ENCODE results near the gene CDC42BPG.

The CDC42BPG gene

GRCh38 chr11:64789331-64790204, 54.9 kb downstream of the CDC42BPG start:
- no peak for DNase-seq (ENCODE audit: low read depth in 2 of 2)

GRCh38 chr11:64788321-64789215, 55.9 kb downstream of the CDC42BPG start:
- DNase-seq (ENCODE audit: low read depth in 2 of 2): no peak

- DNase-seq (ENCODE audit: low read depth in 2 of 2): no peak
Measured at GRCh38 chr11:64787526-64788320, 56.7 kb downstream of the CDC42BPG start.

GRCh38 chr11:64786308-64786707, 58.1 kb downstream of the CDC42BPG start:
- DNase-seq (ENCODE audit: low read depth in 2 of 2): no peak

- no peak for DNase-seq (ENCODE audit: low read depth in 2 of 2)
Measured at GRCh38 chr11:64784813-64785581, 59.5 kb downstream of the CDC42BPG start.

GRCh38 chr11:64778473-64779298, 65.8 kb downstream of the CDC42BPG start, which contains the start of gene SF1:
Gene SF1 (minus strand): TSS chr11:64778542. CDS start chr11:64778392, 150 bp downstream.
- peak; percentile 98 to 99 for DNase-seq (ENCODE audit: low read depth in 2 of 2)

GRCh38 chr11:64778223-64778472, 66.3 kb downstream of the CDC42BPG start:
- no peak for DNase-seq (ENCODE audit: low read depth in 2 of 2)

GRCh38 chr11:64777449-64778222, 66.8 kb downstream of the CDC42BPG start:
- DNase-seq (ENCODE audit: low read depth in 2 of 2): peak; percentile 68 to 74

- DNase-seq (ENCODE audit: low read depth in 2 of 2): no peak
Measured at GRCh38 chr11:64776875-64777274, 67.6 kb downstream of the CDC42BPG start.

GRCh38 chr11:64776425-64776824, 68.0 kb downstream of the CDC42BPG start:
- no peak for DNase-seq (ENCODE audit: low read depth in 2 of 2)

- DNase-seq (ENCODE audit: low read depth in 2 of 2): no peak
Measured at GRCh38 chr11:64774144-64774543, 70.3 kb downstream of the CDC42BPG start.
